Neuronal stem cell (in vitro differentiated cells): Measurements from ENCODE around the gene PDE4B.

Experiments
- DNase-seq: peaks from one replicate; pipeline ENCODE4 v3.0.0-alpha.2; 2013; ENCODE audit warnings: low spot score
- H2AFZ ChIP-seq: one replicate; pipeline ENCODE4 v1.6.1; 2013; ENCODE audit warnings: mild to moderate bottlenecking, low read length, inconsistent platforms
- H2AK5ac ChIP-seq: 2 replicates; pipeline ENCODE4 v1.6.1; 2013; ENCODE audit warnings: low read depth, mild to moderate bottlenecking, inconsistent platforms, low read length, moderate library complexity, mixed read lengths
- H2BK120ac ChIP-seq: 2 replicates; pipeline ENCODE4 v1.6.1; 2013; ENCODE audit warnings: low read depth, mild to moderate bottlenecking, inconsistent platforms, low read length, moderate library complexity, mixed read lengths
- H2BK12ac ChIP-seq: one replicate; pipeline ENCODE4 v1.6.1; 2013; ENCODE audit warnings: low read length, inconsistent platforms
- H2BK15ac ChIP-seq: 2 replicates; pipeline ENCODE4 v1.6.1; 2013; ENCODE audit warnings: mild to moderate bottlenecking, low read length, inconsistent platforms, mixed read lengths
- H2BK5ac ChIP-seq: one replicate; pipeline ENCODE4 v1.6.1; 2013; ENCODE audit warnings: inconsistent platforms, mild to moderate bottlenecking, low read length, moderate library complexity
- H3K14ac ChIP-seq: one replicate; pipeline ENCODE4 v1.6.1; 2013; ENCODE audit warnings: low read length, inconsistent platforms
- H3K18ac ChIP-seq: 2 replicates; pipeline ENCODE4 v1.6.1; 2013; ENCODE audit warnings: low read length, inconsistent platforms
- H3K23ac ChIP-seq: 2 replicates; pipeline ENCODE4 v1.6.1; 2013; ENCODE audit warnings: low read depth, mild to moderate bottlenecking, mixed read lengths, low read length, inconsistent platforms; ENCODE audit not compliant: poor library complexity
- H3K27ac ChIP-seq: replicated peaks from 3 replicates; pipeline ENCODE4 v1.5.1; 2013; ENCODE audit warnings: low read length, inconsistent platforms
- H3K27me3 ChIP-seq, 3 experiments: 2 replicates each; pipeline ENCODE4 v1.6.1; 2013; ENCODE audit warnings: low read length in 3 of 3, mild to moderate bottlenecking in 2 of 3, inconsistent platforms in 1 of 3, low read depth in 1 of 3, mixed read lengths in 1 of 3, moderate library complexity in 1 of 3; ENCODE audit not compliant: control insufficient read depth in 3 of 3, insufficient read depth in 3 of 3
- H3K36me3 ChIP-seq, 2 donors: replicated peaks in 1 of 2; 2 replicates each; pipeline ENCODE4 v1.6.1; 2013; ENCODE audit warnings: low read length in 2 of 2; ENCODE audit not compliant: control insufficient read depth in 2 of 2, insufficient read depth in 2 of 2
- H3K4ac ChIP-seq: 2 replicates; pipeline ENCODE4 v1.6.1; 2013; ENCODE audit warnings: inconsistent platforms, mild to moderate bottlenecking, low read length, moderate library complexity
- H3K4me1 ChIP-seq, 2 donors: 1 replicate in 1 of 2; 2 replicates in 1 of 2; pipeline ENCODE4 v1.6.1; 2013; ENCODE audit warnings: low read length in 2 of 2, low read depth in 1 of 2; ENCODE audit not compliant: control insufficient read depth in 2 of 2, insufficient read depth in 1 of 2
- H3K4me2 ChIP-seq: one replicate; pipeline ENCODE4 v1.6.1; 2013; ENCODE audit warnings: mild to moderate bottlenecking, low read length, inconsistent platforms; ENCODE audit not compliant: insufficient read depth, poor library complexity, severe bottlenecking
- H3K4me3 ChIP-seq, 2 donors: 2 replicates each; pipeline ENCODE4 v1.5.1; 2013; ENCODE audit warnings: low read length in 2 of 2, mild to moderate bottlenecking in 2 of 2, inconsistent platforms in 1 of 2, moderate library complexity in 1 of 2
- H3K79me1 ChIP-seq: one replicate; pipeline ENCODE4 v1.6.1; 2013; ENCODE audit warnings: low read depth, mild to moderate bottlenecking, inconsistent platforms, low read length, moderate library complexity
- H3K9ac ChIP-seq: one replicate; pipeline ENCODE4 v1.6.1; 2013; ENCODE audit warnings: mild to moderate bottlenecking, low read depth, low read length, inconsistent platforms; ENCODE audit not compliant: poor library complexity
- H3K9me3 ChIP-seq, 2 donors: replicated peaks in 1 of 2; 2 replicates each; pipeline versions ENCODE3 to v1.6.1; 2013; ENCODE audit warnings: low read length in 2 of 2, mild to moderate bottlenecking in 2 of 2, inconsistent platforms in 1 of 2, low read depth in 1 of 2, mixed read lengths in 1 of 2, moderate library complexity in 1 of 2; ENCODE audit not compliant: control insufficient read depth in 2 of 2, insufficient read depth in 1 of 2
- H4K8ac ChIP-seq: one replicate; pipeline ENCODE4 v1.6.1; 2013; ENCODE audit warnings: low read depth, mild to moderate bottlenecking, inconsistent platforms, low read length, moderate library complexity
- H4K91ac ChIP-seq: one replicate; pipeline ENCODE4 v1.6.1; 2013; ENCODE audit warnings: low read length, low read depth, mild to moderate bottlenecking, inconsistent platforms; ENCODE audit not compliant: poor library complexity
- WGBS, 2 donors: extraction: QIAGEN DNeasy Blood & Tissue Kit; methylation state at CpG; one replicate each; pipeline ENCODE4 v1.1.7; 2013; ENCODE audit warnings: missing lambda C conversion rate in 2 of 2, mixed read lengths in 1 of 2; ENCODE audit not compliant: insufficient read length in 2 of 2, insufficient replicate concordance in 1 of 2; ENCODE audit errors: extremely low coverage in 2 of 2; 5-methylcytosine and 5-hydroxymethylcytosine counted together

PDE4B gene

DNA sequence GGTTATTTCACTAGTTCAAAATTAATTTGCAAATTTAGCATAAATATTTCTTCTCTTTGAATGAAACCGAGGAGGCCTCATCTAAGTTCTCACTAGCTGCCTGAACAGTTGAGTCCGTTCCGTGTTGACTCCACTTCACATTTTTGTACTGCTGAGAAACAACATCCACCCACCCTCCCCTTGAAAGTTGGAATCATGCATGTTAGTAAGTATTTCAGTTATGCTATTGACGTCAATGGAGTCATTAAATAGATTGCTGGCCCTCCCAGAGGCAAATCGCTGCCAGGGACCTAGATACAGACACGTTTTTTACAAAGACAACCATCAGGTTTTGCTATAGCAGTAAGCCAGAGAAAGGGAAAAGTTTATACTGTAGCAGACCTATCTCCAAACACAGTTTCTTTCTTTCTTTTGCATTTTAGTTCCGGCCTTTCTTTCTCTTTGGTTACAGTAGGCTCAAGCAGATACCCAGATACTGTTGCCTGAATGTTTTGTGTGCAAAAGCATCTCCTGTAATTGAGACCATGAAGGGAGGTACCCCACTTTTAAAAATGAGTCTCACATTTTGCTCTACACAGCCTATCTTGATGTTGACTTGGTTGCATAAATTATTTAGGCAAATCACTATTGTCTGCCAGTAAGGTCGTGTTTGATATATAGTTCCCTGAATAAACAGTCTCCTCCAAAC lies 478.7 kb downstream of the PDE4B start:
- no peaks in the 10 kb centered on the region for H3K36me3 ChIP-seq
- H3K18ac ChIP-seq = no peak overlapping the region
- H3K9ac ChIP-seq = no peak overlapping the region
- no peaks in the 10 kb centered on the region for H3K9me3 ChIP-seq
- no peak overlapping the region for H3K4me3 ChIP-seq
- no peak overlapping the region for H3K14ac ChIP-seq
- peak; percentile 26 for DNase-seq
- no peak overlapping the region for H4K91ac ChIP-seq
- no peak overlapping the region for H2BK12ac ChIP-seq
- no peaks in the 10 kb centered on the region for H3K27me3 ChIP-seq
- no peak overlapping the region for H2BK15ac ChIP-seq
- no peak overlapping the region for H2BK120ac ChIP-seq
- H3K27ac ChIP-seq = no peak overlapping the region
- no peak overlapping the region for H2BK5ac ChIP-seq
- no peak overlapping the region for H3K4ac ChIP-seq
- no peak overlapping the region for H4K8ac ChIP-seq
- peaks cover 9 to 15% of the 10 kb centered on the region in 2 donors for H3K4me1 ChIP-seq
- no peak overlapping the region for H3K23ac ChIP-seq
- no peaks in the 10 kb centered on the region for H3K79me1 ChIP-seq
- H2AK5ac ChIP-seq = no peak overlapping the region
- H2AFZ ChIP-seq = peak overlapping the region; percentile 72
- H3K4me2 ChIP-seq = no peak overlapping the region
- WGBS, 2 donors = no CpG with 5 or more reads among the region's 8 CpGs

DNA sequence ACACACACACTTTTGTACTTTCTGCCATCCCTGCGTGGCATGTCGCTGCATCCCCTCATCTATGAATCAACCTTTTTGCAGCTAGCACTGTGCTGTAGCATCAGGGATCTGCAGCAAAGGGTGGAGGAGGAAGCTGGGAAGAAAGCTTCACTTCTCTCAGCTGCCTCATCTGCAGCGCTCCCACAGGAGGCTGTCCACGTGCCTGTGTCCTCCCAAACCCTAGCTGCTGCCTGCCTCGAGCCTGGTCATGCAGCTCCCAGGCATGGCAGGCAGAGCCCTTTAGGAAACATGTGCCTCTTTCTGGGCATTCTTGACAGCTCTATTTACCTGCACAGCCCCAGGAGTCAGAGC lies 479.2 kb downstream of the PDE4B start:
- Histone ChIP-seq H3K36me3 (no peaks in the 10 kb centered on the region), H3K18ac (peak overlapping the region; percentile 73), H3K4me2 (no peak overlapping the region), H4K8ac (no peak overlapping the region), H3K23ac (no peak overlapping the region), H2BK15ac (no peak overlapping the region), H2AFZ (peak overlapping the region; percentile 72), H3K4me1 (peaks cover 9 to 15% of the 10 kb centered on the region in 2 donors), H3K4me3 (no peak overlapping the region), H2BK5ac (peak overlapping the region; percentile 79), H3K4ac (no peak overlapping the region), H3K9me3 (no peaks in the 10 kb centered on the region), H4K91ac (no peak overlapping the region), H2AK5ac (no peak overlapping the region), H3K79me1 (no peaks in the 10 kb centered on the region), H2BK120ac (no peak overlapping the region), H3K27ac (no peak overlapping the region), H2BK12ac (peak overlapping the region; percentile 75), H3K14ac (no peak overlapping the region), H3K27me3 (no peaks in the 10 kb centered on the region), H3K9ac (no peak overlapping the region)
- no peak for DNase-seq
- no CpG with 5 or more reads among the region's 5 CpGs for WGBS, 2 donors

DNA sequence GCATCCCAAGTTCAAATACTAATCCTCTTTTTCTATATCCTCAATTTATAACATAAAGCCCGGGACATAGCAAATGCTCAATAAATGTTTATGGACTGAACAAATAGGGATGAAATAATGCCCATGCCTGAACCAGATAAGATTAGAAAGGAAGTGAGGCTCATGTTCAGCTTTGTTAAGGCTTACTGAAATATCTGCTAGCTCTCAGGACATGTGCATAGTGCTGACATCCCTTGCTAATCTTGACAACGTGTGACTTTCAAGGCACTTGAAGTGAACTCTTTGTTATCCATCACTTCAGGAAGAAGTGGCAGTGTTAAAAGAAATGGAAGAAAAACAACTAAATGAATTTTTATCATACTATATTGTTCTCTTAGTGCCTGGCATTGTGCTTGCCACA lies 481.0 kb downstream of the PDE4B start:
- no peak overlapping the region for H3K14ac ChIP-seq
- no CpG with 5 or more reads among the region's 2 CpGs for WGBS, 2 donors
- H3K23ac ChIP-seq = no peak overlapping the region
- H3K27ac ChIP-seq = no peak overlapping the region
- no peaks in the 10 kb centered on the region for H3K79me1 ChIP-seq
- no peak overlapping the region for H2AK5ac ChIP-seq
- no peak overlapping the region for H3K4me3 ChIP-seq
- H3K9ac ChIP-seq = no peak overlapping the region
- no peaks in the 10 kb centered on the region for H3K9me3 ChIP-seq
- peaks cover 14 to 20% of the 10 kb centered on the region in 2 donors for H3K4me1 ChIP-seq
- H2BK15ac ChIP-seq = no peak overlapping the region
- no peak overlapping the region for H3K4me2 ChIP-seq
- H2BK5ac ChIP-seq = no peak overlapping the region
- H2AFZ ChIP-seq = no peak overlapping the region
- H3K18ac ChIP-seq = no peak overlapping the region
- no peaks in the 10 kb centered on the region for H3K27me3 ChIP-seq
- H2BK120ac ChIP-seq = no peak overlapping the region
- no peak overlapping the region for H2BK12ac ChIP-seq
- no peak for DNase-seq
- no peak overlapping the region for H3K4ac ChIP-seq
- H4K8ac ChIP-seq = no peak overlapping the region
- no peak overlapping the region for H4K91ac ChIP-seq
- no peaks in the 10 kb centered on the region for H3K36me3 ChIP-seq

DNA sequence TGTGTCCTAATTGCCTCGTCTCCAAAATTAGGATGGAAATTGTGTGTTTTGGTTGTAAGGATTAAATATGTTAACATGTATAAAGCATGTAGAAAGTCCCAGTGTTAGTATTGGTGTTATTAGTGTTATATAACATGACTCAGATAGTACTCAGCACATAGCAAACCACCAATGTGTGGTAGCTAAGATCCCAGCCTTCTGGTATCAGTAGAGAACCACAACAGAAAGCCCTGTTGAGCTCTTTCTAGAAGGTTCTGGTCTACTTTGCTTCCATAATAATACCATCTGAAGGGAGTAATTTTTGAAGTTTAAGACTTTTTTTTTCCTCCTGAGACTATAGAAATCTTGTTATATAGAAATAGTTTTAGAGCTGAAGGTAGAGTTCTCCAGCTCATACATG lies 481.9 kb downstream of the PDE4B start:
- Histone ChIP-seq H3K23ac (no peak overlapping the region), H3K9ac (no peak overlapping the region), H3K14ac (no peak overlapping the region), H2BK120ac (no peak overlapping the region), H3K36me3 (no peaks in the 10 kb centered on the region), H2AK5ac (no peak overlapping the region), H3K27me3 (no peaks in the 10 kb centered on the region), H3K4me2 (no peak overlapping the region), H2AFZ (no peak overlapping the region), H3K4me3 (no peak overlapping the region), H3K9me3 (no peaks in the 10 kb centered on the region), H3K4ac (no peak overlapping the region), H3K4me1 (peaks cover 16 to 22% of the 10 kb centered on the region in 2 donors), H3K18ac (no peak overlapping the region), H3K27ac (no peak overlapping the region), H2BK12ac (no peak overlapping the region), H3K79me1 (no peaks in the 10 kb centered on the region), H4K91ac (no peak overlapping the region), H2BK5ac (no peak overlapping the region), H2BK15ac (no peak overlapping the region), H4K8ac (no peak overlapping the region)
- no peak for DNase-seq
- no CpG with 5 or more reads among the region's 1 CpG for WGBS, 2 donors
